GM21423 (cell line): ENCODE measurements around the gene SLC6A1.
"Not testable (repeated sequence)": the region's sequence is repeated elsewhere in the genome, so short reads cannot be mapped to it uniquely, and the experiment has no call there.

Experiments
- ATAC-seq: cut with Tn5 transposase; IDR thresholded peaks from one replicate; pipeline ENCODE4 v1.9.1; 2021; ENCODE audit warnings: mild to moderate bottlenecking, moderate library complexity; ENCODE audit not compliant: unreplicated experiment

SLC6A1 gene

GRCh38 chr3:11057655-11058054 lies 65.1 kb downstream of the SLC6A1 start:
- no peak for ATAC-seq

GRCh38 chr3:11059090-11059798 lies 66.7 kb downstream of the SLC6A1 start:
- no peak for ATAC-seq

- no peak for ATAC-seq
These were observed 67.2 kb downstream of the SLC6A1 start for GRCh38 chr3:11059799-11060115.

- ATAC-seq: no peak
These were observed 68.1 kb downstream of the SLC6A1 start for GRCh38 chr3:11060500-11061251.

- not testable (repeated sequence) for ATAC-seq
These were observed 68.8 kb downstream of the SLC6A1 start for GRCh38 chr3:11061268-11061871.

- ATAC-seq: no peak
These were observed 70.2 kb downstream of the SLC6A1 start for GRCh38 chr3:11062704-11063103.

- no peak for ATAC-seq
These were observed 78.7 kb downstream of the SLC6A1 start for GRCh38 chr3:11071096-11071755.

GRCh38 chr3:11072631-11073030 lies 80.1 kb downstream of the SLC6A1 start:
- no peak for ATAC-seq

- ATAC-seq: no peak
These were observed 81.5 kb downstream of the SLC6A1 start for GRCh38 chr3:11074011-11074410.

GRCh38 chr3:11074451-11074850 lies 81.9 kb downstream of the SLC6A1 start:
- no peak for ATAC-seq

- ATAC-seq: not testable (repeated sequence)
These were observed 82.6 kb downstream of the SLC6A1 start for GRCh38 chr3:11075122-11075521.

- no peak for ATAC-seq
These were observed 84.2 kb downstream of the SLC6A1 start for GRCh38 chr3:11076711-11077110.

GRCh38 chr3:11077466-11077865 lies 84.9 kb downstream of the SLC6A1 start:
- ATAC-seq: no peak

- no peak for ATAC-seq
These were observed 86.4 kb downstream of the SLC6A1 start for GRCh38 chr3:11078826-11079515.

- ATAC-seq: no peak
These were observed 87.9 kb downstream of the SLC6A1 start for GRCh38 chr3:11080492-11080891.

GRCh38 chr3:11084098-11084497 lies 91.5 kb downstream of the SLC6A1 start:
- ATAC-seq: no peak

- ATAC-seq: no peak
These were observed 92.1 kb downstream of the SLC6A1 start for GRCh38 chr3:11084677-11085076.

- no peak for ATAC-seq
These were observed 92.7 kb downstream of the SLC6A1 start for GRCh38 chr3:11085093-11085840.

- ATAC-seq: no peak
These were observed 94.3 kb downstream of the SLC6A1 start for GRCh38 chr3:11086856-11087255.

GRCh38 chr3:11088066-11088465 lies 95.5 kb downstream of the SLC6A1 start:
- no peak for ATAC-seq
